H9 (cell line): ENCODE measurements around the gene TTC39B. TPM values are rescaled to one million over a fixed set of nuclear protein-coding genes. Genes with fewer than 3 reads are reported as not detected.

Source experiments
- DNase-seq: peaks from one replicate; pipeline ENCODE4 v3.0.0-alpha.2; 2017
- H2AFZ ChIP-seq: one replicate; pipeline ENCODE4 v1.6.1; 2013; ENCODE audit warnings: mild to moderate bottlenecking, low read length, control low read depth, moderate library complexity
- H2AK5ac ChIP-seq: 2 replicates; pipeline ENCODE4 v1.6.1; 2013; ENCODE audit warnings: low read length, control low read depth, mixed read lengths; ENCODE audit not compliant: insufficient read length
- H2BK120ac ChIP-seq: one replicate; pipeline ENCODE4 v1.6.1; 2013; ENCODE audit warnings: low read depth, mild to moderate bottlenecking, low read length, control low read depth, inconsistent platforms; ENCODE audit not compliant: poor library complexity, severe bottlenecking
- H2BK12ac ChIP-seq: 2 replicates; pipeline ENCODE4 v1.6.1; 2013; ENCODE audit warnings: low read length, control low read depth, mixed read lengths, low read depth; ENCODE audit not compliant: insufficient read length
- H2BK15ac ChIP-seq: 2 replicates; pipeline ENCODE4 v1.6.1; 2013; ENCODE audit warnings: low read depth, low read length, control low read depth
- H2BK20ac ChIP-seq: one replicate; pipeline ENCODE4 v1.6.1; 2013; ENCODE audit warnings: low read depth, mild to moderate bottlenecking, low read length, control low read depth, inconsistent platforms; ENCODE audit not compliant: poor library complexity, severe bottlenecking
- H2BK5ac ChIP-seq: 2 replicates; pipeline ENCODE4 v1.6.1; 2013; ENCODE audit warnings: low read length, control low read depth, mixed read lengths; ENCODE audit not compliant: insufficient read length
- H3K14ac ChIP-seq: 2 replicates; pipeline ENCODE4 v1.6.1; 2013; ENCODE audit warnings: low read length, control low read depth; ENCODE audit not compliant: insufficient read depth
- H3K18ac ChIP-seq: 2 replicates; pipeline ENCODE4 v1.6.1; 2013; ENCODE audit warnings: low read depth, mild to moderate bottlenecking, mixed read lengths, low read length, control low read depth; ENCODE audit not compliant: insufficient read length
- H3K23ac ChIP-seq: 2 replicates; pipeline ENCODE4 v1.6.1; 2013; ENCODE audit warnings: low read length, control low read depth, mixed read lengths, low read depth; ENCODE audit not compliant: insufficient read length
- H3K23me2 ChIP-seq: 2 replicates; pipeline ENCODE4 v1.6.1; 2013; ENCODE audit warnings: low read depth, mild to moderate bottlenecking, mixed read lengths, low read length, control low read depth; ENCODE audit not compliant: insufficient read length, poor library complexity, severe bottlenecking
- H3K27ac ChIP-seq: 2 replicates; pipeline ENCODE4 v1.5.1; 2013; ENCODE audit warnings: low read length, control low read depth, mixed read lengths, low read depth; ENCODE audit not compliant: insufficient read length
- H3K27me3 ChIP-seq: 2 replicates; pipeline ENCODE4 v1.6.1; 2013; ENCODE audit warnings: low read length, control low read depth, inconsistent platforms; ENCODE audit not compliant: insufficient read depth
- H3K4ac ChIP-seq: 2 replicates; pipeline ENCODE4 v1.6.1; 2013; ENCODE audit warnings: low read depth, mild to moderate bottlenecking, control low read depth, inconsistent platforms, low read length, moderate library complexity
- H3K4me1 ChIP-seq: 2 replicates; pipeline ENCODE4 v1.6.1; 2013; ENCODE audit warnings: low read length, control low read depth, inconsistent platforms; ENCODE audit not compliant: insufficient read depth
- H3K4me2 ChIP-seq: 2 replicates; pipeline ENCODE4 v1.6.1; 2013; ENCODE audit warnings: low read length, control low read depth, mixed read lengths; ENCODE audit not compliant: insufficient read length, insufficient read depth
- H3K56ac ChIP-seq: 2 replicates; pipeline ENCODE4 v1.6.1; 2013; ENCODE audit warnings: low read depth, mild to moderate bottlenecking, mixed read lengths, low read length, control low read depth; ENCODE audit not compliant: insufficient read length
- H3K79me1 ChIP-seq: 2 replicates; pipeline ENCODE4 v1.6.1; 2013; ENCODE audit warnings: low read depth, mild to moderate bottlenecking, moderate library complexity, low read length, control low read depth, inconsistent platforms; ENCODE audit not compliant: insufficient read depth, poor library complexity, severe bottlenecking
- H3K79me2 ChIP-seq: 2 replicates; pipeline ENCODE4 v1.6.1; 2013; ENCODE audit warnings: low read length, control low read depth, inconsistent platforms; ENCODE audit not compliant: insufficient read depth
- H3K9ac ChIP-seq: 2 replicates; pipeline ENCODE4 v1.6.1; 2013; ENCODE audit warnings: low read length, control low read depth, mixed read lengths; ENCODE audit not compliant: insufficient read length; ENCODE audit errors: extremely low read depth
- H3K9me3 ChIP-seq: one replicate; pipeline ENCODE4 v1.6.1; 2013; ENCODE audit warnings: low read depth, low read length, inconsistent platforms; ENCODE audit not compliant: control insufficient read depth
- H3T11ph ChIP-seq: one replicate; pipeline ENCODE4 v1.6.1; 2013; ENCODE audit warnings: mild to moderate bottlenecking, low read length, control low read depth, inconsistent platforms
- H4K20me1 ChIP-seq: one replicate; pipeline ENCODE4 v1.6.1; 2013; ENCODE audit not compliant: control insufficient read depth, insufficient read length, insufficient read depth
- H4K5ac ChIP-seq: 2 replicates; pipeline ENCODE4 v1.6.1; 2013; ENCODE audit warnings: low read depth, mild to moderate bottlenecking, mixed read lengths, low read length, control low read depth; ENCODE audit not compliant: insufficient read length
- H4K8ac ChIP-seq: replicated peaks from 2 replicates; pipeline ENCODE4 v1.6.1; 2013; ENCODE audit warnings: low read length, control low read depth, mixed read lengths, low read depth; ENCODE audit not compliant: insufficient read length
- H4K91ac ChIP-seq: 2 replicates; pipeline ENCODE4 v1.6.1; 2013; ENCODE audit warnings: low read depth, mild to moderate bottlenecking, moderate library complexity, mixed read lengths, low read length, control low read depth; ENCODE audit not compliant: insufficient read length
- H3K27ac Mint-ChIP-seq, 3 experiments: 2 replicates in 2 of 3; 3 replicates in 1 of 3; pipeline ENCODE4 v1.8.0; 2020 to 2021; ENCODE audit warnings: mixed read lengths in 3 of 3, mild to moderate bottlenecking in 1 of 3, moderate library complexity in 1 of 3
- H3K27me3 Mint-ChIP-seq: 2 replicates; pipeline ENCODE4 v1.8.0; 2021; ENCODE audit warnings: low read depth, mild to moderate bottlenecking, moderate library complexity, mixed read lengths
- H3K36me3 Mint-ChIP-seq, 3 experiments: 2 replicates in 2 of 3; 3 replicates in 1 of 3; pipeline ENCODE4 v1.8.0; 2020 to 2021; ENCODE audit warnings: low read depth in 3 of 3, mixed read lengths in 3 of 3; ENCODE audit not compliant: insufficient read depth in 1 of 3
- H3K4me1 Mint-ChIP-seq, 2 experiments: 2 replicates each; pipeline ENCODE4 v1.8.0; 2020; ENCODE audit warnings: mixed read lengths in 2 of 2
- H3K4me3 Mint-ChIP-seq, 2 experiments: 2 replicates in 1 of 2; 3 replicates in 1 of 2; pipeline ENCODE4 v1.8.0; 2020 to 2021; ENCODE audit warnings: mild to moderate bottlenecking in 2 of 2, mixed read lengths in 2 of 2, moderate library complexity in 1 of 2
- H3K9me3 Mint-ChIP-seq, 2 experiments: 2 replicates in 1 of 2; 3 replicates in 1 of 2; pipeline ENCODE4 v1.8.0; 2020; ENCODE audit warnings: mild to moderate bottlenecking in 2 of 2, mixed read lengths in 2 of 2, moderate library complexity in 1 of 2
- CTCF ChIP-seq: fragments of 200-600 bp; sonication (generic); conservative IDR thresholded peaks from 3 replicates; pipeline ENCODE4 v1.8.0; 2021; ENCODE audit warnings: antibody characterized with exemption, mild to moderate bottlenecking
- WGBS: extraction: QIAGEN DNeasy Blood & Tissue Kit; methylation state at CpG from one replicate; pipeline ENCODE4 v1.1.7; 2013; ENCODE audit warnings: missing lambda C conversion rate, low lambda C conversion rate, mixed read lengths; ENCODE audit not compliant: insufficient read length; ENCODE audit errors: extremely low coverage; 5-methylcytosine and 5-hydroxymethylcytosine counted together
- total RNA-seq: library from RNA; stranded (reverse); gene quantifications from 2 replicates; pipeline ENCODE4 v1.2.1, GENCODE V29; 2021

TTC39B gene
- total RNA-seq, 1 experiment from 2014 or later = 8.2 TPM

DNA sequence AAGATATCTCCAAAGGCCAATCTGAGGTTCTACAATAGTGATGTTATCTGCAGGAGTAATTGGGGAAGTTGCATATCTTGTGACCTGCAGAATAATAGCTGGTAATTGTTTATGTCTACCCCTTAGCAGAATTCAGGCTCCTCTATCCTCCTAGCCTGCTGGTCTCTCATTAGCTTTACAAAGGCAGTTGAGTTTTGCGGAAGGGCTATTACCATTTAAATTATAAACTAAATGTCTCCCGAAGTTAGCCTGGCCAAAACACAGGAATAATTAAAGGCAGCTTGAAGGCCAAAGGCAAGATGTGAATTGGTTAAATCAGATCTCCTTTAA is 168.7 kb downstream of the TTC39B start:
- Histone ChIP-seq H4K20me1 (no peaks in the 10 kb centered on the region), H3K56ac (no peak overlapping the region), H2AK5ac (no peak overlapping the region), H3K79me1 (no peaks in the 10 kb centered on the region), H3K27ac (peak overlapping the region; percentile 89), H3K4ac (no peak overlapping the region), H4K91ac (no peak overlapping the region), H3K14ac (no peak overlapping the region), H2BK20ac (no peak overlapping the region), H2AFZ (no peak overlapping the region), H3K23ac (no peak overlapping the region), H2BK15ac (no peak overlapping the region), H3K9me3 (no peaks in the 10 kb centered on the region), H2BK120ac (no peak overlapping the region), H3T11ph (no peak overlapping the region), H4K8ac (no peak overlapping the region), H3K9ac (no peak overlapping the region), H3K27me3 (no peaks in the 10 kb centered on the region), H3K18ac (no peak overlapping the region), H2BK5ac (peak overlapping the region; percentile 58), H3K79me2 (no peaks in the 10 kb centered on the region), H4K5ac (no peak overlapping the region), H2BK12ac (no peak overlapping the region), H3K23me2 (no peaks in the 10 kb centered on the region), H3K4me2 (peak overlapping the region; percentile 6), H3K4me1 (peaks cover 6% of the 10 kb centered on the region; the same call in 1 of the 2 replicates)
- H3K27ac Mint-ChIP-seq = peak overlapping the region; percentile 35 to 98 (median 93); a peak in 6 of 7 replicates
- peaks cover 38 to 43% of the 10 kb centered on the region in 2 experiments for H3K4me1 Mint-ChIP-seq
- no CpG with 5 or more reads among the region's 2 CpGs for WGBS
- peak; percentile 40 for DNase-seq
- peaks cover 0 to 3% (median 0%) of the 10 kb centered on the region in 3 experiments; a peak in 3 of 7 replicates for H3K36me3 Mint-ChIP-seq
- H3K9me3 Mint-ChIP-seq = peaks cover 3 to 5% of the 10 kb centered on the region in 2 experiments; a peak in 3 of 5 replicates
- H3K27me3 Mint-ChIP-seq = no peaks in the 10 kb centered on the region
- no peak for TF ChIP-seq CTCF
- peak overlapping the region in 1 of 2 experiments; percentile 53; a peak in 1 of 5 replicates for H3K4me3 Mint-ChIP-seq
